Ishikawa (cell line): ENCODE measurements around the gene KRT20.

ENCODE experiments used
- EGR1 ChIP-seq: IDR thresholded peaks from 2 replicates; pipeline ENCODE4 v1.6.1; 2012
- EP300 ChIP-seq: IDR thresholded peaks from 2 replicates; pipeline ENCODE4 v1.6.1; 2012; ENCODE audit warnings: borderline replicate concordance
- REST ChIP-seq: IDR thresholded peaks from 2 replicates; pipeline ENCODE4 v1.6.1; 2012; ENCODE audit warnings: low read depth, mild to moderate bottlenecking
- TEAD4 ChIP-seq: IDR thresholded peaks from 2 replicates; pipeline ENCODE4 v1.6.1; 2012
- USF1 ChIP-seq: IDR thresholded peaks from 2 replicates; pipeline ENCODE4 v1.6.1; 2012

GRCh38 chr17:40921026-40921425 is 36.0 kb upstream of the KRT20 start:
- TF ChIP-seq TEAD4 (no peak), USF1 (no peak), EP300 (no peak), EGR1 (no peak), REST (no peak)
